D341Med (cell line): Measurements from ENCODE around the gene PPP1R36.
"Not testable (repeated sequence)": the region's sequence is repeated elsewhere in the genome, so short reads cannot be mapped to it uniquely, and the experiment has no call there.

ENCODE experiments used
- DNase-seq: peaks from one replicate; pipeline ENCODE4 v3.0.0; 2012; ENCODE audit warnings: low spot score

The PPP1R36 gene

DNA sequence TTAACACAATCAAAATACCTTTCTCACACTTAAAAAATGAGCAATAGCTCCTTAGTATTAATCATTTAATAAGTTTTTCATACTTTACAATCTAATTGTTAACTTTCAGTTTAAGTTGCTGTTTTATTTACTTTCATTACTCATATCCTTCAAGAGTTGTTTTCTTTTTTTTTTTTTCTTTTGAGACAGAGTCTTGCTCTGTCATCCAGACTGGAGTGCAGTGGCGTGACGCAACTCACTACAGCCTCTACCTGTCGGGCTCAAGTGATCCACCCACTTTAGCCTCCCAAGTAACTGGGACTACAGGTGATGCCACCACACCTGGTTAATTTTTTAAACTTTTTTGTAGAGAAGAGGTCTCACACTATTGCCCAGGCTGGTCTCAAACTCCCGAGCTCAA lies 29.1 kb upstream of the PPP1R36 start:
- no peak for DNase-seq

- no peak for DNase-seq
These were observed 27.0 kb upstream of the PPP1R36 start for GRCh38 chr14:64522591-64523355.

DNA sequence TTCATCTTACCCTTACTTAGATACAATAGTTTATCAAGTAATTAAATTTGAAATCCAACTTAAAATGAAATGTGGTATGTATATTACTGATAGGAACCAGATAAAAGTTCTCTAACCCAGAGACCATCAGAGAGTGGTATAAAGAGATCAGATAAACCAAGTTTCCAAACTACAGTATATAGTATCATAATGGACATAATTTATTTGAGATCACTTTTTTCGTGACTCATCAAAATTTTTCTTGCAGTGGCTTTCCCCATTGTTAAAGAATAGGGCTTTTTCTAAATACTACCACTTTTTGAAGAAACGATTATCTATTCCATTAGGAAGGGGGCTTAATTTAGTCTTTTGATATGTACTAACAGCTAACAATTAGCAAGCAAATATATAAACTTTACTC lies 24.4 kb upstream of the PPP1R36 start:
- no peak for DNase-seq

DNA sequence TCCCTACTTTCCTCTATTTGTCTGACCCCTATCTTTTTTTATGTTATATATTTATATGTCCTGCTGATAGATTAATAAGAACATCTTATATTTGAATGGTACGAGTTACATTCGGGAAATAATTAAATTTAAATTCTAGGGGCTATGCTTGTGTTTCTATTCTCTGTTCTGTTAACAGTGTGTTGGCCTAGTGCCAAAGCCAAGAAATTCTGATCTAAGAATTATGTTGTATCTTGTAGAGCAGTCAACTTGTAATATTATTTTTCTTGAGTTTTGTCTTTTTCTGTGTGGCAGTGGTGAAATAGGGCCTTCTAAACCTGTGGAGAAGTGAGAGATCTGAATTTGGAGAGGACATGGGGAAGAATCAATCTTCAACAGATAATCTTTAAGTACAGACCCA lies 18.2 kb upstream of the PPP1R36 start:
- DNase-seq: no peak

DNA sequence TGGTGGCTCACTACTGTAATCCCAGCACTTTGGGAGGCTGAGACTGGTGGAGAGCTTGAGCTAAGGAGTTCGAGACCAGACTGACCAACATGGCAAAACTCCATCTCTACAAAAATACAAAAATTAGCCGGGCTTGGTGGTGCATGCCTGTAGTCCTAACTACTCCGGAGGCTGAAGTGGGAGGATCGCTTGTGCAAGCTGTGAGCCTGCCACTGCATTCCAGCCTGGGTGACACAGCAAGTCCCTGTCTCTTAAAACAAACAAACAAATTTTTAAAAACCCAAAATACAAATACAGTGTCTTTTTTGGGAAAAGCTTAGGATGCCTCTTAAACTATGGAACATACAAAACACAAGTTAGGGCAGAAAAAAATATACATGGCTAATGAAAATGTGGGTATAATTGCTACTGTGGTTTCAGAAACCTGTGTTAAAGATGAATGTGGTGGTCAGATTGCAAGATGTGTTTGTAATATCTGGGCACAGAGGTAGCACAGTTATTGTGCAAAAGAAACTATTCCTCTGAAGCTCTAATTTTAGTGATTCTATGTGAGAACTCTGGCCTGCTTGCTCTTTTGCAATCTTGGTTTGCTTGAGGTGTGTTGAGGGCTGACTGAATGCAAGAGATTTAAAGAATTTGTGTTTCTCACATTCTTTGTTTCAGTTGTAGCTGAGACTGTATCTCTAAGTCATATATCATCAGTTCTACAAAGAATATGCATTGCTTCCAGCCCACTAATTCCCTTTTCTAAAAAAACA lies 13.1 kb upstream of the PPP1R36 start:
- DNase-seq: no peak

DNA sequence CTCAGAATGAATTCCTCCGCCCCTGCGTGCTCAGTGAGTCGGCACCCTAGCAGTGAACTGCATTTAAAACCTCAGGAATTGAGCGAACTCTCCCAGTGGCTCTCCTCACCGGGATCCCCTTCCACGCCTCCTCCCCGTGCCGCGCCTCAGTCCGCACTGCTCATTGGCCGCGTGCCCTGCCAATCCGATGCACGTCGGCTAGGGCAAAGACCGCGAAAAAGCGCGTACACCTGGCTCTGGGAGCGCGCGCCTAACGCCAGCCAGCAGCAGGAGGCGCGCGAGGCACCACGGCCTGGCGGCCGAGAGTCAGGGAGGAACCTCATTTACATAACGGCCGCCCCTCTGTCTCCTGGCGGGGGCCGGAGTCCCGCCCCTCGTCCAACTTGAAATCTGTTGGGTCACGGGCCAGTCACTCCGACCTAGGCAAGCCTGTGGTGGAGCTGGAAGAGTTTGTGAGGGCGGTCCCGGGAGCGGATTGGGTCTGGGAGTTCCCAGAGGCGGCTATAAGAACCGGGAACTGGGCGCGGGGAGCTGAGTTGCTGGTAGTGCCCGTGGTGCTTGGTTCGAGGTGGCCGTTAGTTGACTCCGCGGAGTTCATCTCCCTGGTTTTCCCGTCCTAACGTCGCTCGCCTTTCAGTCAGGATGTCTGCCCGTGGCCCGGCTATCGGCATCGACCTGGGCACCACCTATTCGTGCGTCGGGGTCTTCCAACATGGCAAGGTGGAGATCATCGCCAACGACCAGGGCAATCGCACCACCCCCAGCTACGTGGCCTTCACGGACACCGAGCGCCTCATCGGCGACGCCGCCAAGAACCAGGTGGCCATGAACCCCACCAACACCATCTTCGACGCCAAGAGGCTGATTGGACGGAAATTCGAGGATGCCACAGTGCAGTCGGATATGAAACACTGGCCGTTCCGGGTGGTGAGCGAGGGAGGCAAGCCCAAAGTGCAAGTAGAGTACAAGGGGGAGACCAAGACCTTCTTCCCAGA lies 9.3 kb upstream of the PPP1R36 start, which contains the start of gene HSPA2:
Gene HSPA2 (plus strand): TSS at position 534 of the 995 bp plus-strand sequence. CDS start 109 bp downstream, at position 643.
- DNase-seq: peak; percentile 93

DNA sequence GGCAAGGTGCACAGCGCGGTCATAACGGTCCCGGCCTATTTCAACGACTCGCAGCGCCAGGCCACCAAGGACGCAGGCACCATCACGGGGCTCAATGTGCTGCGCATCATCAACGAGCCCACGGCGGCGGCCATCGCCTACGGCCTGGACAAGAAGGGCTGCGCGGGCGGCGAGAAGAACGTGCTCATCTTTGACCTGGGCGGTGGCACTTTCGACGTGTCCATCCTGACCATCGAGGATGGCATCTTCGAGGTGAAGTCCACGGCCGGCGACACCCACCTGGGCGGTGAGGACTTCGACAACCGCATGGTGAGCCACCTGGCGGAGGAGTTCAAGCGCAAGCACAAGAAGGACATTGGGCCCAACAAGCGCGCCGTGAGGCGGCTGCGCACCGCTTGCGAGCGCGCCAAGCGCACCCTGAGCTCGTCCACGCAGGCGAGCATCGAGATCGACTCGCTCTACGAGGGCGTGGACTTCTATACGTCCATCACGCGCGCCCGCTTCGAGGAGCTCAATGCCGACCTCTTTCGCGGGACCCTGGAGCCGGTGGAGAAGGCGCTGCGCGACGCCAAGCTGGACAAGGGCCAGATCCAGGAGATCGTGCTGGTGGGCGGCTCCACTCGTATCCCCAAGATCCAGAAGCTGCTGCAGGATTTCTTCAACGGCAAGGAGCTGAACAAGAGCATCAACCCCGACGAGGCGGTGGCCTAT lies 8.3 kb upstream of the PPP1R36 start:
- DNase-seq: no peak

DNA sequence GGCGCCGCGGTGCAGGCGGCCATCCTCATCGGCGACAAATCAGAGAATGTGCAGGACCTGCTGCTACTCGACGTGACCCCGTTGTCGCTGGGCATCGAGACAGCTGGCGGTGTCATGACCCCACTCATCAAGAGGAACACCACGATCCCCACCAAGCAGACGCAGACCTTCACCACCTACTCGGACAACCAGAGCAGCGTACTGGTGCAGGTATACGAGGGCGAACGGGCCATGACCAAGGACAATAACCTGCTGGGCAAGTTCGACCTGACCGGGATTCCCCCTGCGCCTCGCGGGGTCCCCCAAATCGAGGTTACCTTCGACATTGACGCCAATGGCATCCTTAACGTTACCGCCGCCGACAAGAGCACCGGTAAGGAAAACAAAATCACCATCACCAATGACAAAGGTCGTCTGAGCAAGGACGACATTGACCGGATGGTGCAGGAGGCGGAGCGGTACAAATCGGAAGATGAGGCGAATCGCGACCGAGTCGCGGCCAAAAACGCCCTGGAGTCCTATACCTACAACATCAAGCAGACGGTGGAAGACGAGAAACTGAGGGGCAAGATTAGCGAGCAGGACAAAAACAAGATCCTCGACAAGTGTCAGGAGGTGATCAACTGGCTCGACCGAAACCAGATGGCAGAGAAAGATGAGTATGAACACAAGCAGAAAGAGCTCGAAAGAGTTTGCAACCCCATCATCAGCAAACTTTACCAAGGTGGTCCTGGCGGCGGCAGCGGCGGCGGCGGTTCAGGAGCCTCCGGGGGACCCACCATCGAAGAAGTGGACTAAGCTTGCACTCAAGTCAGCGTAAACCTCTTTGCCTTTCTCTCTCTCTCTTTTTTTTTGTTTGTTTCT lies 7.6 kb upstream of the PPP1R36 start:
- DNase-seq: no peak

DNA sequence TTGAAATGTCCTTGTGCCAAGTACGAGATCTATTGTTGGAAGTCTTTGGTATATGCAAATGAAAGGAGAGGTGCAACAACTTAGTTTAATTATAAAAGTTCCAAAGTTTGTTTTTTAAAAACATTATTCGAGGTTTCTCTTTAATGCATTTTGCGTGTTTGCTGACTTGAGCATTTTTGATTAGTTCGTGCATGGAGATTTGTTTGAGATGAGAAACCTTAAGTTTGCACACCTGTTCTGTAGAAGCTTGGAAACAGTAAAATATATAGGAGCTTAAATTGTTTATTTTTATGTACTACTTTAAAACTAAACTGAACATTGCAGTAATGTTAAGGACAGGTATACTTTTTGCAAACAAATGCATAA lies 6.9 kb upstream of the PPP1R36 start:
- DNase-seq: no peak

GRCh38 chr14:64544607-64545312 lies 5.0 kb upstream of the PPP1R36 start:
- no peak for DNase-seq

DNA sequence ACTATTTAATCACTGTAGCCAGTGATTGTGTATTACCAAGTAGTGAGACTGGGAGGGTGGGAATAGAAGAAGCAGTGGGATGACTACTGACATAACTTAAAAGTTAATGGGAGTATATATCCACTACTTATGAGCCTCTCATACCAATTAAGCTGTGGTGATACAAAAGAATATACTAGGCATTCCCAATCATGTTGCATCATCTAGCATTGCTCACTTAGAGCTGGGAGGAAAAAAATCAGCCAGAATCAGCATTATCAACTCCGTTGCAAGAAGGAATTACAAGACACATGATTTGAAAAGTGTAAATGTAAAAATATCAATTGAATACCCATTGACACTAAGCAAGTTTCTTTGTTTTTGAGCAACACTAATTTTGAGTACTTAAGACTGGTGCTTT lies 745 bp upstream of the PPP1R36 start:
- no peak for DNase-seq

DNA sequence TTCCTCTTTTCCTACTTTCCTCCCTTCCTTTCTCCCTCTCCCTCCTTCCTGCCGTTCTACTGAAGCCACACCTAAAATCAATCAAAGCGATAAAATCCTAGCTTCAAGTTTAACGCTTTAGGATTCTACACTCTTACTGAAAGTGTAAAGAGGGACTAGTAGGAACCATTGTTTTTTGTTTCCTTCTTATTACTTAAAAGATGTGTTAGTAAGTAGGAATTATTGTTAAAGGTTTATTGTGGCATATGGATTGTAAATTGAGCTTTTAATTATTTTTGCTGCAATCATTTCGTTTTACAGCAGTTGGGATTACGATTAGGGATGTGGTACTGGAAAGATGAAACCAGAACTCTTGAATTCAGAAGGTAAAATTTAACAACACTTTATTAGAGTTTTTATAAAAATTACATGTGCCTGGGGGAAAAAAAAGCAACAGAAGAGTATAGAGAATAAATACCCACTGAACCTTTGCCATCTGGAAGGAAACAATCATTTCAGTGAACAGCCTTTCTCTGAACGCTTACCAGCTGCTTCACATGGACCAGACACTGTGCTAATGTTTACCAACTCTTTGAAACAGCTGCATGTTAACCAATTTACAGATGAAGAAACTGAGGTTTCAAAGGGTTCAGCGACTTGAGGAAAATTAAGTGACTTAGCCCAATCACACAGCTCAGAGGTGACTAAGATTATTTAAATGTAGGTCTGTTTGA lies 1.0 kb downstream of the PPP1R36 start:
- no peak for DNase-seq

GRCh38 chr14:64554556-64554955 lies 4.8 kb downstream of the PPP1R36 start:
- DNase-seq: no peak

GRCh38 chr14:64556526-64556925 lies 6.8 kb downstream of the PPP1R36 start:
- DNase-seq: no peak

- DNase-seq: not testable (repeated sequence)
These were observed 8.5 kb downstream of the PPP1R36 start for GRCh38 chr14:64558216-64558615.

DNA sequence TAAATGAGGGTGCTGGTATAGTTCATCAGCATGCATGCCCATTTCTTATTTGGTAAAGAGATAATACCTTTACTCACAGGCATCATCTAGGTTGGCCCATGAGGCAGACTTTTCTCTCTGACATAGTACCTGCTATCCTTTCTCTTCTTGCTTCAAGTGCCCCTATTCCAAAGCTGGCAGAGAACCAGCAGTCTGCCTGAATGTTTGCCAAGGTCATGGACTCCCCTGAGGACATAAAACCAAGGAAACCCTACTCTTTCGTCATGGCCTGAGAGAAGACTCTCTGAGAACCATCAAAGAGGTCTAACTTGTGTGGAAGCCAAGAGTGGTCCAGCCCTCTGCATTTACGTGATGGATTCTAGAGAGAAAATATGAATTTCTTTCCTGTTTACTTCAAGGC lies 11.9 kb downstream of the PPP1R36 start:
- DNase-seq: no peak

GRCh38 chr14:64562436-64562835 lies 12.7 kb downstream of the PPP1R36 start:
- DNase-seq: no peak

DNA sequence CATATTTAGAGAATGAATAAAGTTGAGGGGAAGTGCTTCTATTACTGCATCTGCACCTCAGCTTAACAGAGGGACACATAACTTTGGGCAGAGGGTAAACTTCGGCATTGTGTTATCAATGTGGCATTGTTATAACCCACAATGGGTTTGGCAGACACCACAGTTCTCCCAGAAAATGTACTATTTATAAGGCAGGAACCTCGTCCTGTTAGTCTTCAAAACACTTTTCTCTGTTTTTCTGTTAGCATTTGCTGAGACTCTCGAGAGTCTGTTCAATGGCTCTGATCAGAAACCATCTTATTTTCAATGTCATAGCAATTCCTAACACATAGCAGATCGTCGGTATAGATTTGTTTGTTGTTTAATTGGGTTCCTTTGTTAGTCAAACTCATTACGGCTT lies 13.9 kb downstream of the PPP1R36 start:
- no peak for DNase-seq

- DNase-seq: no peak
These were observed 16.9 kb downstream of the PPP1R36 start for GRCh38 chr14:64566651-64567122.
